Duodenal mucosa (tissue), 2 donors: ENCODE measurements around the gene TNFRSF1A.
"Not testable (repeated sequence)": the region's sequence is repeated elsewhere in the genome, so short reads cannot be mapped to it uniquely, and the experiment has no call there.

Source experiments
- H3K27ac ChIP-seq: one replicate; pipeline ENCODE4 v1.7.0; 2013; ENCODE audit warnings: low read depth, low read length
- H3K27me3 ChIP-seq, 2 donors: one replicate each; pipeline ENCODE4 v1.7.0; 2013; ENCODE audit warnings: low read length in 2 of 2, control low read depth in 1 of 2; ENCODE audit not compliant: insufficient read depth in 2 of 2, control insufficient read depth in 1 of 2
- H3K36me3 ChIP-seq, 2 donors: one replicate each; pipeline ENCODE4 v1.7.0; 2013; ENCODE audit warnings: low read length in 2 of 2, control low read depth in 1 of 2; ENCODE audit not compliant: insufficient read depth in 2 of 2, control insufficient read depth in 1 of 2
- H3K4me1 ChIP-seq, 2 donors: one replicate each; pipeline ENCODE4 v1.7.0; 2013; ENCODE audit warnings: low read length in 2 of 2, control low read depth in 1 of 2; ENCODE audit not compliant: insufficient read depth in 2 of 2, control insufficient read depth in 1 of 2
- H3K4me3 ChIP-seq, 2 donors: one replicate each; pipeline ENCODE4 v1.7.0; 2013; ENCODE audit warnings: low read length in 2 of 2, low read depth in 1 of 2
- H3K9ac ChIP-seq, 2 donors: one replicate each; pipeline ENCODE4 v1.7.0; 2013; ENCODE audit warnings: low read length in 2 of 2, low read depth in 1 of 2
- H3K9me3 ChIP-seq, 2 donors: one replicate each; pipeline ENCODE4 v1.7.0; 2013; ENCODE audit warnings: low read length in 2 of 2, control low read depth in 1 of 2; ENCODE audit not compliant: control insufficient read depth in 1 of 2

The TNFRSF1A gene

DNA sequence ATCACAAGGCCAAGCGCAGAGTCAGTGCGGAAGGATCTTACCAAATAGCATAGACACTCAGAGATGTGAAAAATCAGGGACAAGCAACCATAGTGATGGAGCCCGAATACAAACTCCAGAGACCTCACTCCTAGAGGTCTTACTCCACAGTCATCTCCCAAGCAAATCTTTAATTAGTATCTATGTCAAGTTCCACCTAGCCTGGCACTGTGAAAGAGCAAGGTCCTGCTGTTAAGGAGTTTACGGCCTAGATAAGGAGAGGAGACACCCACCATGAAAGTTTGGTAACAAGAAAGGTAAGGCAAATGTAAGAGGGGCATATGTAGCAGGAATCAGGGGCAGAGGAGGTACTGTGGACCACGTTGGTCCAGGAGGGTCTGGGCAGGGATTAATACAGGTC lies 38.8 kb downstream of the TNFRSF1A start:
- Histone ChIP-seq H3K4me1 (peaks cover 21 to 26% of the 10 kb centered on the region in 2 donors), H3K9ac (no peak overlapping the region), H3K9me3 (no peaks in the 10 kb centered on the region), H3K36me3 (no peaks in the 10 kb centered on the region), H3K27ac (no peak overlapping the region), H3K4me3 (no peak overlapping the region), H3K27me3 (no peaks in the 10 kb centered on the region)

GRCh38 chr12:6302621-6303020 lies 39.3 kb downstream of the TNFRSF1A start:
- no peak overlapping the region for H3K27ac ChIP-seq
- peaks cover 20 to 21% of the 10 kb centered on the region in 2 donors for H3K4me1 ChIP-seq

GRCh38 chr12:6301721-6302120 lies 40.2 kb downstream of the TNFRSF1A start:
- Histone ChIP-seq H3K27ac (no peak overlapping the region), H3K27me3 (no peaks in the 10 kb centered on the region), H3K9ac (no peak overlapping the region), H3K4me1 (peaks cover 19 to 22% of the 10 kb centered on the region in 2 donors), H3K36me3 (no peaks in the 10 kb centered on the region), H3K4me3 (no peak overlapping the region), H3K9me3 (no peaks in the 10 kb centered on the region)

More at GRCh38 chr12:6302621-6303020, 39.3 kb downstream of the TNFRSF1A start:
- H3K36me3 ChIP-seq: no peaks in the 10 kb centered on the region
- no peaks in the 10 kb centered on the region for H3K9me3 ChIP-seq
- H3K9ac ChIP-seq: no peak overlapping the region
- H3K4me3 ChIP-seq: no peak overlapping the region
- H3K27me3 ChIP-seq: no peaks in the 10 kb centered on the region

GRCh38 chr12:6297170-6297569 lies 44.7 kb downstream of the TNFRSF1A start:
- H3K36me3 ChIP-seq: no peaks in the 10 kb centered on the region
- H3K27me3 ChIP-seq: no peaks in the 10 kb centered on the region
- no peak overlapping the region for H3K4me3 ChIP-seq
- H3K27ac ChIP-seq: no peak overlapping the region
- peaks cover 29 to 31% of the 10 kb centered on the region in 2 donors for H3K4me1 ChIP-seq
- H3K9me3 ChIP-seq: no peaks in the 10 kb centered on the region
- H3K9ac ChIP-seq: no peak overlapping the region

DNA sequence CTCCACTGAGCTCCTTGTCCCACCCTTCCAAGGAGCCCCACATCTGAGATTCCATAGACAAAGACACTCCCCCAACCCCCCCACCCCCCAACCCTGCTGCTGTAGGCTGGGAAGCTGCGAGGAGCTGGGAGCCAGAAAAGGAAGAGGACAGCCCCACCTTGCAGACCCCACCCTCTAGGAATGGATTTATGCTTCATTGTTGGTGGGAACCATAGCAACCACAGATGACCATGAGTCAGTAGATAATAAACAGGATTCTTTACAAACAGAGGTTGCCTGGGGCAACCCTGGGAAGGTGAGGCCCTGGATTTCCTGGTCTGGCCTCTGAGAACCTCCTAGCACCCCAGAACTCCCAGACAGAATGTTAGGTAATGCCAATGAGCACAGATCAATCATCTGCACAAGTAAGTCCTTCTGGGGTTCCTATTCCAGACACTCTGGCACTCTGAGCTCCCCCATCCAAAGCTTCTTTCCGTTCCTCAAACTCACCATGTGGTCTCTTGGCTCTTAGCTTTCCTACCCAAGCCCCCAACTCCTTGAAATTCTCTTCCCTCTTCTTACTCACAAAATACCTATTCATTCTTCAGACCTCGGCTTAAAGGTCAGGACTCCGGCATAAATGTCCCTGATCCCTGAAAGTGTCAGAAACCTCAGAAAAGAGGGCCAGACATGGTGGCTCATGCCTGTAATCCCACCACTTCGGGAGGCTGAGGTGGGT lies 46.6 kb downstream of the TNFRSF1A start:
- H3K36me3 ChIP-seq: no peaks in the 10 kb centered on the region
- peak overlapping the region; percentile 84 for H3K27ac ChIP-seq
- no peaks in the 10 kb centered on the region for H3K9me3 ChIP-seq
- peaks cover 29 to 31% of the 10 kb centered on the region in 2 donors for H3K4me1 ChIP-seq
- H3K9ac ChIP-seq: peak overlapping the region; percentile 41 to 56
- H3K4me3 ChIP-seq: no peak overlapping the region
- no peaks in the 10 kb centered on the region for H3K27me3 ChIP-seq

GRCh38 chr12:6294156-6295093 lies 47.5 kb downstream of the TNFRSF1A start:
- Histone ChIP-seq H3K9ac (peak overlapping the region; percentile 43 to 51), H3K36me3 (no peaks in the 10 kb centered on the region), H3K27ac (peak overlapping the region; percentile 84), H3K4me3 (no peak overlapping the region), H3K4me1 (peaks cover 29 to 31% of the 10 kb centered on the region in 2 donors), H3K9me3 (no peaks in the 10 kb centered on the region), H3K27me3 (no peaks in the 10 kb centered on the region)

- no peaks in the 10 kb centered on the region for H3K9me3 ChIP-seq
- H3K27ac ChIP-seq: peak overlapping the region; percentile 59
- H3K4me3 ChIP-seq: no peak overlapping the region
- H3K4me1 ChIP-seq: peaks cover 26 to 31% of the 10 kb centered on the region in 2 donors
- no peaks in the 10 kb centered on the region for H3K27me3 ChIP-seq
- no peak overlapping the region for H3K9ac ChIP-seq
- no peaks in the 10 kb centered on the region for H3K36me3 ChIP-seq
Observed at GRCh38 chr12:6292606-6293005, 49.3 kb downstream of the TNFRSF1A start.

DNA sequence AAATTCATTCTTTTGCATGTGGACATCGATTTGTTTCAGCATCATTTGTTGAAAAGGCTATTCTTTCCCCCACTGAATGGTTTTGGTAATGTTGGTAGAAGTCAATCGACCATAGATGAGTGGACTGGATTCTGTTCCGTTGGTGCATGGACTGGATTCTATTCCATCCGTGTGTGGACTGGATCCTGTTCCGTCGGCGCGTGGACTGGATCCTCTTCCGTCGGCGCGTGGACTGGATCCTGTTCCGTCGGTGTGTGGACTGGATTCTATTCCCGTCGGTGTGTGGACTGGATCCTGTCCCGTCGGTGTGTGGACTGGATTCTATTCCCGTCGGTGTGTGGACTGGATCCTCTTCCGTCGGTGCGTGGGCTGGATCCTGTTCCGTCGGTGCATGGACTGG lies 52.0 kb downstream of the TNFRSF1A start:
- not testable (repeated sequence) for H3K9ac ChIP-seq, H3K36me3 ChIP-seq, H3K27ac ChIP-seq, H3K9me3 ChIP-seq, H3K27me3 ChIP-seq, H3K4me3 ChIP-seq
- H3K4me1 ChIP-seq: peaks cover 12 to 19% of the 10 kb centered on the region in 2 donors

- not testable (repeated sequence) for H3K27me3 ChIP-seq, H3K9ac ChIP-seq, H3K9me3 ChIP-seq, H3K36me3 ChIP-seq, H3K27ac ChIP-seq, H3K4me3 ChIP-seq
- H3K4me1 ChIP-seq: peaks cover 4 to 11% of the 10 kb centered on the region in 2 donors
Observed at GRCh38 chr12:6289081-6289480, 52.8 kb downstream of the TNFRSF1A start.

DNA sequence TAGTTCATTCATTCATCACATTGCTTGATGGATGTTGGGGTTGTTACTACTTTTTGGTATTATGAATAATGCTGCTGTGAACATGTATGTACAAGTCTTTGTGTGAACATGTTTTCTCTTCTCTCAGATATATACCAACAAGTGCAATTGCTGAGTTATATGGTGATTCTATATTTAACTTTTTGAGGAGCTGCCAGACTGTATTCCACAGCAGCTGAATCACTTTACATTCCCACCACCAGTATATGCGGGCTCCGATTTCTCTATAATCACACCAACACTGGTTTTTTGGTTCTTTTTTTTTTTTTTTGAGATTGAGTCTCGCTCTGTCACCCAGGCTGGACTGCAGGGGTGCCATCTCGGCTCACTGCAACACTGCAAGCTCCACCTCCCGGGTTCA lies 53.6 kb downstream of the TNFRSF1A start:
- Histone ChIP-seq H3K9me3 (no peaks in the 10 kb centered on the region), H3K4me1 (peaks cover 1 to 5% of the 10 kb centered on the region in 2 donors), H3K36me3 (no peaks in the 10 kb centered on the region), H3K27ac (no peak overlapping the region), H3K9ac (no peak overlapping the region), H3K27me3 (no peaks in the 10 kb centered on the region), H3K4me3 (no peak overlapping the region)
